Osteoblast (primary cell): ENCODE measurements around the gene DGKE. TPM values are rescaled to one million over a fixed set of nuclear protein-coding genes. Genes with fewer than 3 reads are reported as not detected.

ENCODE experiments used
- DNase-seq: peaks from one replicate; pipeline ENCODE4 v3.0.0; 2011; ENCODE audit warnings: low spot score, mixed read lengths; ENCODE audit not compliant: insufficient read length; ENCODE audit errors: missing footprints
- H2AFZ ChIP-seq: 2 replicates; pipeline ENCODE4 v1.6.0; 2011; ENCODE audit warnings: mild to moderate bottlenecking, low read length
- H3K27ac ChIP-seq: 2 replicates; pipeline ENCODE4 v1.5.1; 2011; ENCODE audit warnings: mild to moderate bottlenecking, low read depth, low read length, moderate library complexity
- H3K27me3 ChIP-seq: 2 replicates; pipeline ENCODE4 v1.6.0; 2012; ENCODE audit warnings: mild to moderate bottlenecking, control low read depth, inconsistent platforms, low read length, moderate library complexity; ENCODE audit not compliant: insufficient read depth
- H3K36me3 ChIP-seq: 2 replicates; pipeline ENCODE4 v1.5.1; 2011; ENCODE audit warnings: mild to moderate bottlenecking, low read length, control low read depth, moderate library complexity; ENCODE audit not compliant: insufficient read depth
- H3K4me1 ChIP-seq: 2 replicates; pipeline ENCODE4 v1.5.1; 2011; ENCODE audit warnings: mild to moderate bottlenecking, low read length, control low read depth, moderate library complexity; ENCODE audit not compliant: insufficient read depth
- H3K4me2 ChIP-seq: 2 replicates; pipeline ENCODE4 v1.6.0; 2011; ENCODE audit warnings: mild to moderate bottlenecking, low read length; ENCODE audit not compliant: insufficient read depth
- H3K4me3 ChIP-seq: fragments of 200-600 bp; sonication (generic); 3 replicates; pipeline ENCODE4 v1.5.1; 2012; ENCODE audit warnings: mild to moderate bottlenecking, low read length, inconsistent platforms; ENCODE audit not compliant: insufficient read depth
- H3K79me2 ChIP-seq: 2 replicates; pipeline ENCODE4 v1.6.0; 2012; ENCODE audit warnings: mild to moderate bottlenecking, low read length, control low read depth, inconsistent platforms; ENCODE audit not compliant: insufficient read depth
- H3K9me3 ChIP-seq: 2 replicates; pipeline ENCODE4 v1.5.1; 2011; ENCODE audit warnings: low read depth, low read length, control low read depth
- H4K20me1 ChIP-seq: 2 replicates; pipeline ENCODE4 v1.6.0; 2012; ENCODE audit warnings: mild to moderate bottlenecking, low read length, control low read depth; ENCODE audit not compliant: insufficient read depth
- CTCF ChIP-seq: IDR thresholded peaks from 2 replicates; pipeline ENCODE4 v1.5.1; 2011; ENCODE audit warnings: mild to moderate bottlenecking, low read depth, low read length, moderate library complexity; ENCODE audit errors: extremely low read depth
- total RNA-seq: library from RNA; depleted of rRNA; stranded (reverse); fragments of >200 nt; gene quantifications from 2 replicates; pipeline ENCODE4 v1.2.3, GENCODE V29; 2012

Gene DGKE
- total RNA-seq, 1 donor: 6.2 TPM

GRCh38 chr17:56823848-56824247 is 10.1 kb upstream of the DGKE start:
- no peaks in the 10 kb centered on the region for H3K27me3 ChIP-seq
- no peak for TF ChIP-seq CTCF
- no peak for DNase-seq
- H3K9me3 ChIP-seq: no peaks in the 10 kb centered on the region
- no peaks in the 10 kb centered on the region for H3K36me3 ChIP-seq
- H3K4me2 ChIP-seq: no peak overlapping the region
- no peak overlapping the region for H3K27ac ChIP-seq
- H3K4me1 ChIP-seq: no peaks in the 10 kb centered on the region
- no peak overlapping the region for H2AFZ ChIP-seq
- no peaks in the 10 kb centered on the region for H4K20me1 ChIP-seq
- no peaks in the 10 kb centered on the region for H3K79me2 ChIP-seq
- no peak overlapping the region for H3K4me3 ChIP-seq

DNA sequence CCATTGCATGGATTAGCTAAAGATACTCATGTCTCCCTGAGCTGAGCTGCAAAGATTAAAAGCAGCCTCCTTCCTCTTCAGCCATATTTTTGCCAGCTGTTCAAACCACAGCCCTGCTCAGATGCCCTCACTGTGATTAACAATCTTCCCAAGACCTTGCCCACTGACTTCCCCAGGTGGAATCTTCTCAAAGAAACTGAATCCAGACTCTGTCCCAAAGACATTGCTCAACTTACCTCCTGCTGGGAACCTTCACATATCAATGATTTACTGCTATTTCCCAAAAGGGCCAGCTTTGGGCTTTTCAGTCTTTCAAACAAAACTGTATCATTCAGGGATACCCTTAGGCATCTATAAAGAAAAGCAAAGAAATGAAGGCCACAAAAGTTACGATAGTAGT is 9.4 kb upstream of the DGKE start:
- H3K4me3 ChIP-seq: no peak overlapping the region
- DNase-seq: peak; percentile 25
- no peak overlapping the region for H3K27ac ChIP-seq
- TF ChIP-seq CTCF: no peak
- H3K79me2 ChIP-seq: peaks cover 2% of the 10 kb centered on the region
- no peaks in the 10 kb centered on the region for H3K9me3 ChIP-seq
- H3K4me2 ChIP-seq: no peak overlapping the region
- no peaks in the 10 kb centered on the region for H4K20me1 ChIP-seq
- H2AFZ ChIP-seq: no peak overlapping the region
- no peaks in the 10 kb centered on the region for H3K36me3 ChIP-seq
- no peaks in the 10 kb centered on the region for H3K4me1 ChIP-seq
- H3K27me3 ChIP-seq: no peaks in the 10 kb centered on the region

DNA sequence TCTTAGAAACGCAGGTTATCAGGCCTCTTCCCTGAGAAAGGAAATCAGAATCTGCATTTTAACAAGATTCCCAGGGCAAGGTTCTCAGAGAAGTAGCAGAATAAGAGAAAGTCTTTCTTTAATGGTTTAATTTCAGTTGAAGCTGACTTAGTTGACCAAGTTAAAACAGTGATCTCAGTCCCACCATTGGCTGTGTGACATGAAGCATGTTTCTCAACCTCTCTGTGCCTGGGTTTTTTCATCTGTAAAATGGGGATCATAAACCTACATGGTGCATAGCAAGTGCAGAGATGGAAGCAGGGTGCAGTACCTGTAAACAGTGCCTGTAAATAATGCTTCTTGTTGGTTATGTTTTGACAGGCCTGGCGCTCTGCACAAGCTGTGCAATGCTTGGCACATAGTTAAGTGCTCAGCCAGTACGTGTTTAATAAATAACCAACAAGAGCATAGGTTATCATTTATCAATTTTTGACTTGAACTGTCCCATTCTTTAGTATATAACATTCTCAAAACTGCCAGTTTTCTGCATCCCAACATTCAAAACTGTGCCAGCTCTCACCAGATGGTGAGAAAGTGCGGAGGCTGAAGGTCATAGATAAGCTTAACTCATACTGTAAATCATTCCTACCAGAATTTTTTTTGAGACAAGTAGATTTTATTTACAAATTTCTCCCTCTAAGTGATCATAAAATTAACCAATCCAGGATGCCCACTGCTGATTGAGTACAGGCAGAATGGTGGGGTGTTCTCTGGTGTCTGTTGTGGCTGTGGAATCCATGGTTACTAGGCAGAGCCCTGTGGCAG is 7.1 kb upstream of the DGKE start:
- Histone ChIP-seq H3K4me2 (no peak overlapping the region), H4K20me1 (no peaks in the 10 kb centered on the region)
- no peak for TF ChIP-seq CTCF

DNA sequence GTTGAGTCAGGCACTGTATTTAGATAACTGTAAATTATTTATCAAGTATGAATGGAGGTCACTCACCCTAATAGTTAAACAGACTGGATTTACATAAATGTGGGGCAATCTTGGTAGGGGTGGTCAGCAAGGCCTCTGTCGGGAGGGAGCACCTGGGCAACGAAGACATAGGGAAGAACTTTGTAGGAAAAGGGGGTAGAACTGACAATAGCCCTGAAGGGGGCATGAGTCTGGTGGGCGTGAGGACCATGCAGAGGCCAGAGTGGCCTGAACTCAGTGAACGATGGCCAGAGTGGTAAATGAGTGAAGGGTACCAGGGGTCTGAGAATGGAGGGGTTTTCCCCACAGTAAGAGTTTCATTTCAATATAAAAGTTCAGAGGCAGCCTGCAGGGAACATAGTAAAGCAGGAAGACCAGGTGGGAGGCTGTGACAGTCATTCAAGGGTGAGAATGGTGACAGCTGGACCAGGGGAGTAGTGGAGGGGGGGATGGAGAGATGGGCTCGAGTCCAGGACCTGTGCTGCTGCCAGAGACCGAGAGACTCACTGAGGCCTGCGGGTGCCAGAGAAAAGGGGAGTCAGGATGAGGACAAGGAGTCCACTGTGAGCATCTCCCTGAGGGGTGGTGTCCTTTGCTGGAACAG is 3.1 kb upstream of the DGKE start:
- peaks cover 16% of the 10 kb centered on the region for H3K4me1 ChIP-seq
- no peak overlapping the region for H3K4me2 ChIP-seq
- no peaks in the 10 kb centered on the region for H4K20me1 ChIP-seq
- no peak overlapping the region for H3K27ac ChIP-seq
- no peaks in the 10 kb centered on the region for H3K36me3 ChIP-seq
- H3K27me3 ChIP-seq: no peaks in the 10 kb centered on the region
- H3K79me2 ChIP-seq: peaks cover 29% of the 10 kb centered on the region
- no peak for TF ChIP-seq CTCF
- H2AFZ ChIP-seq: no peak overlapping the region
- H3K9me3 ChIP-seq: no peaks in the 10 kb centered on the region
- DNase-seq: peak; percentile 5
- no peak overlapping the region for H3K4me3 ChIP-seq

More for the DNA sequence above, 7.1 kb upstream of the DGKE start:
- H3K4me1 ChIP-seq: no peaks in the 10 kb centered on the region
- no peaks in the 10 kb centered on the region for H3K27me3 ChIP-seq
- no peak overlapping the region for H2AFZ ChIP-seq
- H3K4me3 ChIP-seq: no peak overlapping the region
- H3K27ac ChIP-seq: no peak overlapping the region
- H3K79me2 ChIP-seq: peaks cover 14% of the 10 kb centered on the region
- H3K9me3 ChIP-seq: no peaks in the 10 kb centered on the region
- DNase-seq: no peak
- H3K36me3 ChIP-seq: no peaks in the 10 kb centered on the region
